Lung (tissue), 12 donors: Measurements from ENCODE around the gene TMEM250. TPM values are rescaled to one million over a fixed set of nuclear protein-coding genes. Genes with fewer than 3 reads are reported as not detected.

Source experiments
- ATAC-seq: fragments of 200-7000 bp; cut with Tn5 transposase; one replicate; pipeline ENCODE4 v1.9.1; 2020; ENCODE audit warnings: moderate number of reproducible peaks; ENCODE audit not compliant: insufficient read depth, low FRiP score
- DNase-seq, 3 donors: peaks; one replicate each; pipeline ENCODE4 v3.0.0-alpha.2; 2013 to 2017
- H3K27ac ChIP-seq, 2 donors: one replicate each; pipeline ENCODE4 v1.5.1; 2013; ENCODE audit warnings: mild to moderate bottlenecking in 2 of 2, moderate library complexity in 2 of 2, control low read depth in 1 of 2, inconsistent platforms in 1 of 2, low read depth in 1 of 2, low read length in 1 of 2
- H3K27me3 ChIP-seq, 3 donors: one replicate each; pipeline ENCODE4 v1.5.1; 2013; ENCODE audit warnings: low read length in 2 of 3; ENCODE audit not compliant: control insufficient read depth in 3 of 3, insufficient read depth in 3 of 3
- H3K36me3 ChIP-seq, 4 donors: one replicate each; pipeline ENCODE4 v1.5.1; 2013; ENCODE audit warnings: low read length in 4 of 4, mild to moderate bottlenecking in 1 of 4, moderate library complexity in 1 of 4; ENCODE audit not compliant: control insufficient read depth in 4 of 4, insufficient read depth in 4 of 4
- H3K4me1 ChIP-seq, 5 donors: one replicate each; pipeline ENCODE4 v1.5.1; 2013; ENCODE audit warnings: low read length in 5 of 5, mild to moderate bottlenecking in 2 of 5, moderate library complexity in 1 of 5; ENCODE audit not compliant: control insufficient read depth in 5 of 5, insufficient read depth in 5 of 5
- H3K4me3 ChIP-seq: one replicate; pipeline ENCODE4 v1.5.1; 2013; ENCODE audit warnings: mild to moderate bottlenecking, control low read depth, moderate library complexity
- H3K9ac ChIP-seq, 2 donors: one replicate each; pipeline ENCODE4 v1.5.1; 2013; ENCODE audit warnings: low read length in 2 of 2, control low read depth in 1 of 2; ENCODE audit not compliant: insufficient read depth in 1 of 2
- H3K9me3 ChIP-seq, 4 donors: one replicate each; pipeline ENCODE4 v1.5.1; 2013; ENCODE audit warnings: low read length in 3 of 4, mild to moderate bottlenecking in 1 of 4, moderate library complexity in 1 of 4; ENCODE audit not compliant: control insufficient read depth in 4 of 4, insufficient read depth in 3 of 4
- CTCF ChIP-seq: IDR thresholded peaks from 2 replicates; pipeline ENCODE4 v1.5.1; 2012; ENCODE audit warnings: mild to moderate bottlenecking; ENCODE audit errors: control extremely low read depth, extremely low read depth
- WGBS, 2 donors: extraction: QIAGEN DNeasy Blood & Tissue Kit; methylation state at CpG; one replicate each; pipeline ENCODE4 v1.1.7; 2013; 5-methylcytosine and 5-hydroxymethylcytosine counted together
- polyA plus RNA-seq, 2 donors: library from polyadenylated mRNA; stranded (reverse); fragments of 200-250 nt; gene quantifications; one replicate each; pipeline ENCODE4 v1.2.1, GENCODE V29; 2013
- total RNA-seq, 2 donors: library from RNA; depleted of rRNA in 1 of 2; stranded (reverse); fragments of >200 nt in 1 of 2; gene quantifications; one replicate each; pipeline ENCODE4 v1.2.1, GENCODE V29; 2014 to 2021
- donor health status: control.
- donor health status: control.
- donor health status: Bipolar disorder and iron deficiency.
- donor health status: healthy.
- donor health status: DM: yes; HTN: yes; CAD: no.

Gene TMEM250
- total and polyA plus RNA-seq, 4 donors, result 13.0 to 47.9 (median 27.2) TPM

DNA sequence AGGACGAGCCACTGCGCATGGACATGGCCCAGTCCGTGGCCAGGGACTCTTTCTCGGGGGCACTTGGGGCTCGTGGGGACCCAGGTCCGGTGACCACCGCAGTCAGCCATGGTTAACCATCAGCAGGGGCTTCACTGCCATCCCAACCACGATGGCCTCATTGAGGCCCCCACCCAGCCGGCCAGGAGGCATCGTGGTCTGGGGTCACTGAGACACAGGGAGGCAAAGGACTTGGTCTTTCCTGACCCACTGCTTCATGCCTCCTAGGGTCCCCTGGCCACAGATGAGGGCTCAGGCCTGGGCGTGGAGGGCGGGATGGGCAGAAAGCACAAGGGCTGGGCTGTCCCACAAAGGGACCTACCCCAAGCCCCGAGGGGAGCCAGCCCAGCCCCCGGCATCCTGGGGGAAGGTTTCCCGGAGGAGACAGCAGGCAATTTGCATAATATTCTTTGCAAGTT, 30.2 kb downstream of the TMEM250 start:
- H3K4me3 ChIP-seq, result no peak overlapping the region
- WGBS, 2 donors, result 53 to 71% methylated on average over 15 of the region's 15 CpGs

DNA sequence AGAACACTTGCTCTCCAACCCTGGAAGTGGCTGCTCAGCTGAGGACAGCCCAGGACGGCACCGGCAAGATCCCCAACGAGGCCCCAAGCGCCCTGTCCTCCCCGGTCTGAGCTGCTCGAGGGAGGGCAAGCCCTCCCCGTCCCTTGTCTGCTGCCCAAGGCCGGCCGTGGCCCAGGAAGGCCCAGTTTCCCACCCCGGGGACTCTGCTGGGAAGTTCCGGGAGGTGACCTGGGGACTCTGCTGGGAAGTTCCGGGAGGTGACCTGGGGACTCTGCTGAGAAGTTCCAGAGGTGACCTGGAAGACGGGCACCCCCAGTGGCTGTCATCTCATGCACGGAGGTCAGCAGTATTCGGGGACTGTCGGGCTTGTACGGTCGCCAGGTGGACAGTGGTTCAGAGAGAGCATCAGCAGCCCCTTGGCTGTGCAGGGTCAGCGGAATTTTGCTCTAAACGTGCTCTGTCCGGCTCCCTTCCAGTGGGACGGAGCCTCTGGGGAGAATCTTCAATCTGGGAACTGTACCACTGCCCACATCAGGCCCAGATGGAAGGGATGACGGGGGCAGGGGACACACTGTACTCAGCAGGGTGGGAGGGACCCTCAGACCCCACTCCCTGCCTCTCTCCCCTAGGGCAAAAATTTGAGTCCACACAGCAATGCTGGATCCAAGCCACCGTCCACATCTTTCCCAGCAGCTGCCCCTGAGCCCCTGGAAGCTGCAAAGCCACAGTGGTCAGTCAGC, 30.8 kb downstream of the TMEM250 start:
- peak overlapping the region in 1 of 2 donors; percentile 8 for H3K27ac ChIP-seq
- no peak for TF ChIP-seq CTCF
- DNase-seq (no peak), ATAC-seq (no peak)
- H3K4me3 ChIP-seq, result no peak overlapping the region
- 85 to 86% methylated on average over 24 of the region's 24 CpGs for WGBS, 2 donors
- peaks cover 0 to 8% (median 0%) of the 10 kb centered on the region in 4 donors for H3K36me3 ChIP-seq
- H3K4me1 ChIP-seq, result peaks cover 0 to 19% (median under 1%) of the 10 kb centered on the region in 5 donors
- H3K27me3 ChIP-seq, result no peaks in the 10 kb centered on the region
- no peak overlapping the region for H3K9ac ChIP-seq
- no peaks in the 10 kb centered on the region for H3K9me3 ChIP-seq

More for the DNA sequence above, 30.2 kb downstream of the TMEM250 start:
- Histone ChIP-seq H3K27me3 (no peaks in the 10 kb centered on the region), H3K9me3 (no peaks in the 10 kb centered on the region), H3K4me1 (peaks cover 0 to 22% (median 6%) of the 10 kb centered on the region in 5 donors), H3K27ac (no peak overlapping the region), H3K36me3 (peaks cover 0 to 6% (median 0%) of the 10 kb centered on the region in 4 donors), H3K9ac (no peak overlapping the region)
- DNase-seq, result no peak
- no peak for ATAC-seq
- no peak for TF ChIP-seq CTCF

DNA sequence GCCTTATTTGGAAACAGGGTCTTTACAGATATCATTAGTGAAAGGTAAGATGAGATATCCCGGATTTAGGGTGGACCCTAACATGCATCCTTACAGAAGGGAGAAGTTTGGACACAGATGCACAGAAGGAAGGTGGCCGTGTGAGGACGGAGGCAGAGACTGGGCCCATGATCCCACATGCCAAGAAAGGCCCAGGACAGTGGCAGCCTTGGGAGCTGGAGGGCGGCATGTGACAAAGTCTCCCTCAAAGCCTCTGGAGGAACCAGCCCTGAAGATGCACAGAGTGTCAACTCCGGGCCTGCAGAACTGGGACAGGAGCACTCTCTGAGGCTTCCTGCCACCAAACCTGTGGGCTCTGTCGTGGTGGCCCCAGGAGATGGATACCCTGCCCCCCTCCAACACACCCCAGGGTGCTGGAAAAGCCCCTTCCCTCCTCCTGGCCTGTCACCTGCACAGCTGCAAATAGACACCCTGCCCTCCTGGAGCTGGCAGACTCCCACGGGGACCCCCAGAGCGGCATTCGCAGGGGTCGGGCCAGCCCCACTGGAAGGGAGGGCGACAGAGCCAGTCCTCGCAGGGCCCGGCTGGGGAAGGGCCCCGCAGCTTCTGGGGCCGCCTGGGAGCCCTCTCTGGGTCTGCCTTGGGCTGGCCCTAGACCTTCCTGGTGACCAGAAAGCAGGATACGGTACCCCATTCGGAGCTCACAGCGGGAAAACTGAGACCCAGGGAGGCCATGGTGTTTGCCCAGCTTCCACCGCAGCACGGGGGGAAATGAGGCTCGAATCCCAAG, 31.5 kb downstream of the TMEM250 start:
- no peaks in the 10 kb centered on the region for H3K27me3 ChIP-seq
- peaks cover 0 to 4% (median 0%) of the 10 kb centered on the region in 4 donors for H3K36me3 ChIP-seq
- peak overlapping the region in 1 of 2 donors; percentile 51 for H3K27ac ChIP-seq
- H3K4me3 ChIP-seq, result no peak overlapping the region
- no peak for TF ChIP-seq CTCF
- H3K9me3 ChIP-seq, result no peaks in the 10 kb centered on the region
- DNase-seq, result no peak
- ATAC-seq, result no peak
- H3K9ac ChIP-seq, result no peak overlapping the region
- peaks cover 0 to 20% (median 0%) of the 10 kb centered on the region in 5 donors for H3K4me1 ChIP-seq
- WGBS, 2 donors, result 87 to 90% methylated on average over 21 of the region's 21 CpGs
